ENCODE results near the gene SLC25A26. TPM values are rescaled to one million over a fixed set of nuclear protein-coding genes. Genes with fewer than 3 reads are reported as not detected.
"Not testable (repeated sequence)": the region's sequence is repeated elsewhere in the genome, so short reads cannot be mapped to it uniquely, and the experiment has no call there.

Gene SLC25A26
- total RNA-seq, 1 donor from 2014 or later = 20.7 TPM

DNA sequence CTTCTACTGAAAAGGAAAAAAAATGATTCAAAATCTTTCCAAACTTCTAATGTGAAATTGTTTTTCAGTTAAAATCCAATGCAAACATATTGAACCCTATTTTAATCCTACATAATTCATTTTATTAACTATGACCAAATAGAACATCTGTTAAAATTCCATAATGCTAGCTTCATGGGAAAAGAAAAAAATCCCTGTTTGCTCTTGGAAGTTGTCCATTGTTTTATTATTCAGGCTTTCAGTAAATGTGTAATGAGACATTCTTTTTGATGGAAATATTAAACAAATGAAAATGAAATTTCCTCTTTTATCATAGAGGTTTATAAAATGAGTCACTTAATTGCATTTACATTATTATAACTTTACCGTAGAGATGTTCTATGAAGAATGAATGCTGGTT lies 49.5 kb downstream of the SLC25A26 start:
- no peak for DNase-seq (ENCODE audit: low read depth)

DNA sequence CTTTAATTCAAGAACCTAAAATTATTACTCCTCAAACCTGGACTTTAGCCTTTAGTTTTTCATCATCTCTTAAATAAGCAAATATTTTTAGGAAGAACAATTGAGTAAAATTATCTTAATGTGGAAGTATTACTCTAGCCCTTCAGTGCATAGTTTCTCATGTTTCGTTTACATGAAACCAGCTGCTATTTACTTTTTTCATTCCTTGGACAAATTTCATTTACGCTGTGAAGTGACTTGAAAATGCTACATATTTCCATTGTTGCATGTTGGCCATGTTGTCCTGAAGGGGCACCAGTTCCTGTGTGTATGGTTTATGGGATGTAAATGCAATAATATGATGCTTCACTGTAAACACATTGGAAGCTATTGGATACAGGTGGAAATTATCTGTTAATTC lies 49.9 kb downstream of the SLC25A26 start:
- no peak for DNase-seq (ENCODE audit: low read depth)

DNA sequence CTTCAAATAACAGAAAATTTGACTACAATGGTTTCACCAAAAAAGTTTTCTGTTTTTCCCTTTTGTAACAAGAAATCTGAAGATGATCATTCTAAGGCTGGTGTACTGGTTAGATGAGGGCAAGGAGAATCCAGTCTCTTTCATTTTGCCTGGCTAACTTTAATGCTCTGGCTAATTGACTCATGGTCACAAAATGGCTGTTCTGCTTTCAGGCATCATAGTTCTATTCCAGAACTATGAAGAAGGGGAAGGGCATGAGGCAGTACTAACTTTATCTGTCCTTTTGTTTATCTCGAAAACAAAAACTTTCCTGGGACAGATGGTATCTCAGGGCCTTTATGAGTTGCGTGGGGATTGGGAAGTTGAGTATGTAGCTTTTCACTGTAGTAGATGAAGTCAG lies 50.4 kb downstream of the SLC25A26 start:
- DNase-seq (ENCODE audit: low read depth) = no peak

DNA sequence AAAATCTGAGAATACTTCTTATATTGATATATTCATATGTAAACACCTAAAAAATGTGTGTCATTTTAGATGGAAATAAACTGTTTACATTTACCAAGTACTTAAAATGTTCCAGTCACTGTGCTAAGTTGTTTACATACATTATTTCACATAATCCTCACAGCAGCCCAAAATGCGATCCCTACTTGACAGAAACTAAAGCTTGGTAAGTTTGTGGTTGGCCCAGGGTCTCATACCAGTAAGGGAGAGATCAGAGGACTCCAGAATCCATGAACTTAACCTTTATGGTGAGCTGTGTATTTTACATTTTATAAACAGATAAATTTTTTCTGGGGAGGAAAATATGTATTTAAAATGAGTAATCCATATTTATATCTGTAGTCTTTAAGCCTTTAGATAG lies 51.2 kb downstream of the SLC25A26 start:
- DNase-seq (ENCODE audit: low read depth) = no peak

DNA sequence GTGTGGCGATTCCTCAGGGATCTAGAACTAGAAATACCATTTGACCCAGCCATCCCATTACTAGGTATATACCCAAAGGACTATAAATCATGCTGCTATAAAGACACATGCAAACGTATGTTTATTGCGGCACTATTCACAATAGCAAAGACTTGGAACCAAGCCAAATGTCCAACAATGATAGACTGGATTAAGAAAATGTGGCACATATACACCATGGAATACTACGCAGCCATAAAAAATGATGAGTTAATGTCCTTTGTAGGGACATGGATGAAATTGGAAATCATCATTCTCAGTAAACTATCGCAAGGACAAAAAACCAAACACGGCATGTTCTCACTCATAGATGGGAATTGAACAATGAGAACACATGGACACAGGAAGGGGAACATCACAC lies 54.0 kb downstream of the SLC25A26 start:
- DNase-seq (ENCODE audit: low read depth) = not testable (repeated sequence)

DNA sequence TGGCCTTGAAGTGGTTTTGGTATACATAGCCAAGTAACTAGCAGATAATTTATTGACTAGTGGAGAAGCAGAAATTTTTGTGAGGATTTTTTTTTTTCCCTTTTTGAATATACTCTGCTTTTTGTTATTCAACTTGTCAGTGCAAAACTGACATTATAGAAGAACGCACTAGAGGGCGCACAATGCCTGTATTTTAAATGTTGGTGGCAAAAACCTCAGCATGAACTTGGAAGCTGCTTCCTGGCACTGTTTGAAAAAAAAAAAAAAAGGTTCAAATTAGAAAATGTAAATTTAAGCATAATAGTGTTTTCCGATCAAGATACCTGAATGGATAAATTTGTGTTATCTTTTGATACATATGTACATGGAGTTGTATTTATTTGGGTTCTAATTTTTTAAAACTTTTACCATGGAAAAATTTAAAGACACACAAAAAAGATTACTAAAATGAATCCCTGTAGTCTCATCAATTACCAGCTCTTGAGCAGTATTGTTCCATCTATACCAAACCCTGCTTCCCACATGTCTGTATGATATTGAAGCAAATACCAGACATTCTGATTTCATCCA lies 56.0 kb downstream of the SLC25A26 start:
- peak; percentile 73 for DNase-seq (ENCODE audit: low read depth)

DNA sequence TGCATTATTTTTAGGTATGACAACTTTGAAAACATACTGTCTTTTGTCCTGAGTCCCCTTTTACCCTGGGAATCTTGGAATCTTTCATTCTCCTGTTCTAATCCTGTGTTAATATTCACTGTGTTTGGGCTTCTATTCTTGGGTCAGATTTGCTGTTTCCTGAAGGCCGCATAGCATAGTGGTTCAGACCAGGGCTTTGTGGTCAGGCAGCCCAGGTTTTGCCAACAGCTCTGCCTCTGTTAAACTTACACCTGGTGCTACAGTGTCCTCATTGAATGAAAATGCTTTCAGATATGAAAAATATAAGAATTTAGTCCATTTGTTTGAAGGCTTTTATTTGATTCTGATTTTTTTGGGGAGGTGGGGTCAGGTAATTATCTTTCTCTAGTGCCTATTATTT lies 58.4 kb downstream of the SLC25A26 start:
- DNase-seq (ENCODE audit: low read depth) = no peak

DNA sequence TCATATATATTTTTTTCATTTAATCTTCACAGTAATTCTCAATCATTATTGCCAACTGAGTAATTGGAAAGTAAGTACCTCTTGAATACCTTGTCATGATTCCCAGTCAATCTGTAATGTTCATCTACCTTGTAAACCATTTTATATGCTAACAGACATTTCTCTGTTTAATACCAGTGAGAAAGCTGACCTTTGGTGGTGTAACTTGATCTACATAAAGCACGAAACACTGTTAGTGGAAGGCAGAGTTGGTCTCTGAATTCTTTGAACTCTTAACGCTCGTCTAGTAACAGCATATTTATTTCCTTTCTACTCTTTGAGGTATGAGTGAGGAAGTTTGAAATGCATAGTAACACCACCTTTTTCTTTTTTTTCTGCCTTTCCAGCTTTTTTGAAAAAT lies 59.5 kb downstream of the SLC25A26 start:
- DNase-seq (ENCODE audit: low read depth) = no peak

DNA sequence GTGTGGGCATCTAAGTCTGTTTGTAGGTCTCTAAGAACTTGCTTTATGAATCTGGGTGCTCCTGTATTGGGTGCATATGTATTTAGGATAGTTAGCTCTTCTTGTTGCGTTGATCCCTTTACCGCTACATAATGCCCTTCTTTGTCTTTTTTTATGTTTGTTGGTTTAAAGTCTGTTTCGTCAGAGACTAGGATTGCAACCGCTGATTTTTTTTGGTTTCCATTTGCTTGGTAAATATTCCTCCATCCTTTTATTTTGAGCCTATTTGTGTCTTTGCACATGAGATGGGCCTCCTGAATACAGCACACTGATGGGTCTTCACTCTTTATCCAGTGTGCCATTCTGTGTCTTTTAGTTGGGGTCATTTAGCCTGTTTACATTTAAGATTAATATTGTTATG lies 71.1 kb downstream of the SLC25A26 start:
- not testable (repeated sequence) for DNase-seq (ENCODE audit: low read depth)

DNA sequence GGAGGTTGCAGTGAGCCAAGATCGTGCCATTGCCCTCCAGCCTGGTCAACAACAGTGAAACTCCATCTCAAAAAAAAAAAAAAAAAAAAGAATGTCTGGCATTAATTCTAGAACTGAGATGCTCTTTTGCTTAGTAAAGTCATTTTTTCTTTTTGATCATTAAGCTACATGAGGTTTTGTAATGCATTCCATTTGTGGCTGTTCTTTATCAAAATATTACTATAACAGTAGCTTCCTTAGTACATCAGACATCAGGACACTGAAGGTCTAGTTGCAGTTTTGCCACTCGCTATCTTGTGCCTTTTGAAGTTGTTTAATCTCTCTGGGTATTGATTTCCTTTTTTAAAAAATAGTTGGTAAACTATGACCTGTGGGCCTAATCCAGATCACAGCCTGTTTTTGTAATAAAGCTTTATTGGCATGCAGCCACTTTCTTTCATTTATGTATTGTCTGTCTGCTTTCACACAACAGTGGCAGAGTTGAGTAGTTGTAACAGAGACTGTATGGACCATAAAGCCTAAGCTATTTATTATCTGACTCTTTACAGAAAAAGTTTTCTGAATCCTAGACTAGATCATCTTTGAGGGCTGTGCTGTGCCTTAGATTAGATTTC lies 76.6 kb downstream of the SLC25A26 start:
- peak; percentile 16 for DNase-seq (ENCODE audit: low read depth)

DNA sequence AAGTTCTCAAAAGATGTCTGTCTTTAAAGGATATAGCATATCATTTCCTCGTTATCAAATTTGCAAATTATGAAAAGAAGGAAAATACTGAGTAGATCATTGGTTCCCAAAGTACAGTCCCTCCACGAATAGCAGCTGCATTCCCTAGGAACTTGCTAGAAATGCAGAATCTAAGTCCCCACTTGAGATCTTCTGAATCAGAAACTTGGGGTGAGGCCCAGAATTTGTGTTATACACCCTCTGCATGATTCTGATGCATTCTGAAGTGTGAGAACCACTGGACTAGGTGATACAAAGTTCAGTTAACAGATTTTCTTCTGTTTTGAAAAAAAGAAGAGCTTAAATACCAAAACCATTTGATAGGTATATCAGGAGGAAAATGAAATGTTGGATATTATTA lies 77.1 kb downstream of the SLC25A26 start:
- DNase-seq (ENCODE audit: low read depth) = peak; percentile 33

DNA sequence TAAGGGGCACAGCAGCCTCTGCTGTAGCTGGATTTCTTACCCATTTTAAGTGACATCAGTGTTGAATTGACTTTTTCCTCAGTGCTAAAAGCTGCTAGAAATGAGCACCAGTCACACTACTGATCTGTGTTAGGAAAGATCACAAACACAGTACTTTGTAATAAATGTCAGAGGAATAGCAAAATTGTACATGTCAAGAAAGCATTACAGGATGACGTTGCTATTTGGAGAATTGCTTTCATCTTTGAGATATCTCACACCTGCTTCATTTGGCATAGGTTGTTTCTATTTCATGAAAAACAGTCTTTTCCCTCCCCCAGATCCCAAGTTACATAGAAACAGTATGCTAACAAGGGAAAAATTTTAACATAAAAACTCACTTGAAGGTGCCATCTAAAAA lies 77.8 kb downstream of the SLC25A26 start:
- no peak for DNase-seq (ENCODE audit: low read depth)

DNA sequence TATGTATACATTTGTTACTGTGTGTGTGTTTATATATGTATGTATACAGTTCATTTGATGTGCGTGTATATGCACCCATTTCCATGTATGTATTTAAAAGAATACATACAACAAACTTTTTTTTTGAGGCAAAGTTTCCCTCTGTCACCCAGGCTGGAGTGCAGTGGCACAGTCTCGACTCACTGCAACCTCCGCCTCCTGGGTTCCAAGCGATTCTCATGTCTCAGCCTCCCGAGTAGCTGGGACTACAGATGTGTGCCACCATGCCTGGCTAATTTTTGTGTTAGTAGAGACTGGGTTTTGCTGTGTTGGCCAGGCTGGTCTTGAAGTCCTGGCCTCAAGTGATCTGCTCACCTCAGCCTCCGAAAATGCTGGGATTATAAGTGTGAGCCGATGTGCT lies 78.3 kb downstream of the SLC25A26 start:
- not testable (repeated sequence) for DNase-seq (ENCODE audit: low read depth)

DNA sequence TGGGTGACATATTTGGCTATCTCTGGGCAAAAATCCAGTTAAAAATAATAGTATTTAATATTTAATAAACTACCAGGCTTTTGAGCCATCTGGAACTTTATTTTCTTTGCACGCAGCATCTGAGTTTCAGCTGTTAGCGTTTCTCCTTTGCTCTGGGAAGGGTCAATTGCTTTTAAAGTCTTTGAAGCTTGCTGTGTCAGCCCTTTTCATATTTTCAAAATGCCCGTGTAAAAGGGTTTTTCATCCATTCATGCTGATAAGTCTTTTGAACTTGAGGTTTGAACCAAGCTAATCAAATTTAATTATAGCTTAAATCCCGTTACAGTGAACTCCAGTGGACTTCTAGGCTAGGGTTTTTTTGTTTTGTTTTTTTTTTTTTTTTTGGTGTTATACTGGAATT lies 79.1 kb downstream of the SLC25A26 start:
- no peak for DNase-seq (ENCODE audit: low read depth)

DNA sequence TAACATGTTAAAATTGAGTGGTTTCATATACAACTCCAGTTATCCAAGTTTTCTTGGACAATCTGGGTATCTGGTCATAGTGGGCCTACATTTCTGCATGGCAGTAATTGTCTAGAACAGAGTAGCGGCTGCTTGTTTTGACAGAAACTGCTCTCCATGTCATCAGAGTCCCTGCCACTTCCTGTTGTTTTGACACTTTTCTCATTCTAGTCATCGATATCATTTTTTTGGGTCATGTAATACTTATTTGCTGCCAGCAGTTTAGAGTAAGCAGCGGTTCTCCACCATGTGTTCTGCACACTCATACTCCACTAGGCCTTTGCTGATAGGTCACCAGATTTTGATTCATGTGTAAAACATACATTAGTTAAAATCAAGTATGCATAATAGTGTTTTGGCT lies 81.5 kb downstream of the SLC25A26 start:
- DNase-seq (ENCODE audit: low read depth) = no peak

DNA sequence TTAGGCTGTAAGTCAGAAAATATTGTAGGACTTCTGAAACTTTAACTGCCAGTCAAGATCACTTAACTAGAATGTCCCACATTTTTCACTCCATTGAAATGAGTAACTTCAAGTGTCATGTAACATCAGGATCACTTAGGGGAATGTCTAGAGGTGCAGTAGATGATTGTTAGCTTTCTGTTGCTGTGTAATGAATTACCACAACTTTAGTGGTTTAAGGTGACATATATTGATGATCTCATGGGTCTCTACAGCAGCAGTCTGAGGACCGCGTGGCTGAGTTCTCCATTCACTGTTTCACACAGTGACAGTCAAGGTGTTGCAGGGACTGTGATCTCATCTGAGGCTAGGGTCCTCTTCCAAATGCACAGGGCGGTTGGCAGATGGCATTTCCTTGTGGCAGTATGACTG lies 82.7 kb downstream of the SLC25A26 start:
- peak; percentile 65 for DNase-seq (ENCODE audit: low read depth)

DNA sequence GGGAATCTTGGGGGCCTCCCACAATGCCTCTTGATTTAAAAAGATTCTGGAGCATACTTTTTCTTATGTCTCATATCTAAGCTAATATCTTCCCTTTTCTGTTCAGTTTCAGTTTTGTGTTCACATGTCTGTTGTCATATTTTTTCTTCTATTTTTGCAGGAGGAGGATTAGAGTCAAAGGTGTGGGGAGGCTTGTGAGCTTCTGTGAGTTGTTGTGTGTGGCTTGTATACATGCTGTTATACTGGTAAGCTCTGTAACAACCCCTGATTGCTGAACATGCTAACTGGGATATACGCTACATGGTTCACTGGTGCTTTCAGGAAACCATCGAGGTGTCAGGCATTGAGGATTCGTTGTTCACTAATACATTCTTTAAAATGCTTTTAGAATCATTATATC lies 83.5 kb downstream of the SLC25A26 start:
- no peak for DNase-seq (ENCODE audit: low read depth)

DNA sequence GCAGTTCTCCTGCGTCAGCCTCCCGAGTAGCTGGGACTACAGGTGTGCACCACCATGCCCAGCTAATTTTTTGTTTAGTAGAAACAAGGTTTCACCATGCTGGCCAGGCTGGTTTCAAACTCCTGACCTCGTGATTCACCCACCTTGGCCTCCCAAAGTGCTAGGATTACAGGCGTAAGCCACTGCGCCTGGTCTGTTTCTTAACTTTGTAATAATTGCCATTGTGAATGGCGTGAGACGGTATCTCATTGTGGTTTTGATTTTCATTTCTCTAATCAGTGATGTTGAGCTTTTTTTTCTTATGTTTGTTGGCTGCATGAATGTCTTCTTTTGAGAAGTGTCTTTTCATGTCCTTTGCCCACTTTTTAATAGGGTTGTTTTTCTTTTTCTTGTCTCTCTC lies 85.3 kb downstream of the SLC25A26 start:
- DNase-seq (ENCODE audit: low read depth) = not testable (repeated sequence)

DNA sequence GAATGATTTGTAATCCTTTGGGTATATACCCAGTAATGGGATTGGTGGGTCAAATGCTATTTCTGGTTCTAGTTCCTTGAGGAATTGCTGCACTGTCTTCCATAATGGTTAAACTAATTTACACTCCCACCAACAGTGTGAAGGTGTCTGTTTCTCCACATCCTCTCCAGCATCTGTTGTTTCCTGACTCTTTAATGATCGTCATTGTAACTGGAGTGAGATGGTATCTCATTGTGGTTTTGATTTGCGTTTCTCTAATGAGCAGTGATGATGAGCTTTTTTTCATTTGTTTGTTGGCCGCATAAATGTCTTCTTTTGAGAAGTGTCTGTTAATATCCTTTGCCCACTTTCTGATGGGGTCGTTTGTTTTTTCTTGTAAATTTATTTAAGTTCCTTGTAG lies 86.2 kb downstream of the SLC25A26 start:
- not testable (repeated sequence) for DNase-seq (ENCODE audit: low read depth)

DNA sequence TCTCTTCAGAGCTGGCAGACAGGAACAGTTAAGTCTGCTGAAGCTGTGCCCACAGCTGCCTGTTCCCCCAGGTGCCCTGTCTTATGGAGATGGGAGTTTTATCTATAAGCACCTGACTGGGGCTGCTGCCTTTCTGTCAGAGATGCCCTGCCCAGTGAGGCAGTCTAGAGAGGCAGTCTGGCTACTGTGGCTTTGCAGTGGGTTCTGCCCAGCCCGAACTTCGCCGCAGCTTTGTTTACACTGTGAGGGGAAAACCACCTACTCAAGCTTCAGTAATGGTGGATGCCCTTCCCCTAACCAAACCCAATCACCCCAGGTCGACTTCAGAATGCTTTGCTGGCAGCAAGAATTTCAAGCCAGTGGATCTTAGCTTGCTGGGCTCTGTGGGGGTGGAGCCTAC lies 91.2 kb downstream of the SLC25A26 start:
- no peak for DNase-seq (ENCODE audit: low read depth)

DNA sequence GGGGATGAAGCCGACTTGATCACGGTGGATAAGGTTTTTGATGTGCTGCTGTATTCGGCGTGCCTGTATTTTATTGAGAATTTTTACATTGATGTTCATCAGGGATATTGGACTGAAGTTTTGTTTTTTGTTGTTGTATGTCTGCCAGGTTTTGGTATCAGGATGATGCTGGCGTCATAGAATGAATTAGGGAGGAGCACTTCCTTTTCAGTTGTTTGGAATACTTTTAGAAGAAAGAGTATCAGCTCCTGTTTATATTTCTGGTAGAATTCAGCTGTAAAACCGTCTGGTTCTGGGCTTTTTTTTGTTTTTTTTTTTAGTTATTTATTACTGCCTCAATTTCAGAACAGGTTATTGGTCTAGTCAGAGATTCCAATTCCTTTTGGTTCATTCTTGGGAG lies 93.7 kb downstream of the SLC25A26 start:
- DNase-seq (ENCODE audit: low read depth) = no peak

DNA sequence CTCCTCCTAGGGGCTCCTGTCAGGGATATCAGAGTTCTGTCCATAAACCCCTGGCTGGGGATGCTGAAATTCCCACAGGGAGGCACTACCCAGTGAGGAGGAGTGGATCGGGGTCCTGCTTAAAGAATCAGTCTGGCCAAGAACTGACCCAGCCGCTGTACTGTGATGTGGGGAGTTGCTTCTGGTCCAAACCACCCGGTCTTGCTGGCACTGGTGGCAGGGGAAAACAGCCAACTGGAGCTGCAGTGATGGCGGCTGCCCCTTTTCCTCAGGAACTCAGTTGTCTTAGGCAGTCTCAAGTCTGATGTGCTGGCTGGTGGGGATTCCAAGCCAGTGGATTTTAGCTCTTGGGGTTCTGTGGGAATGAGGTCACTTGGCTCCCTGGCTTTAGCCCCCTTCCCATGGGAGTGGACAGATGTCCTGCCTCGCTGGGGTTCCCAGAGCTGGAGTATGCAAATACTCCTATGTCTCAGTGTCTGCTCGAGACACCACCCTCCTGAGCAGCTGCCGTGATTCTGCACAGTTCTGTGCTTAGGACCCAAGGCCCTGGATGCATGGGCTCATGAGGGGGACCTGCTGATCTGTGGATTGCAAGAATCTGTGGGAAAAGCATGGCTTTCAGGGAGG lies 97.1 kb downstream of the SLC25A26 start:
- DNase-seq (ENCODE audit: low read depth) = no peak

DNA sequence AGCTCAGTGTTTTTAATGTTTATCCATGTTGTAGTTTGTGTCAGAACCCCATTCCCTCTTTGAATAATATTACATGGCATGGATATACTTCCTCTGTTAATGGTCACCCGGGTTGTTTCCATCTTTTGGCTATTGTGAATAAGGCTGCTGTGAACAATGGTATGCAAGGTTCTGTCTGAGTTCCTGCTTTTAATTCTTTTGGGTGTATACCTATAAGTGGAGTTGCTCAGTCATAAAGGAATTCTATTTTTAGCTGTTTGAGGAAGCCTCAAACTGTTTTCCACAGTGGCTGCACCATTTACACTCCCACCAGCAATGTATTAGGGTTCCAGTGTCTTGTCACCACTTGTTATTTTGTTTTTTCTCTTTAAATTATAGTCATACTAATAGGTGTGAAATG lies 99.6 kb downstream of the SLC25A26 start:
- DNase-seq (ENCODE audit: low read depth) = no peak

DNA sequence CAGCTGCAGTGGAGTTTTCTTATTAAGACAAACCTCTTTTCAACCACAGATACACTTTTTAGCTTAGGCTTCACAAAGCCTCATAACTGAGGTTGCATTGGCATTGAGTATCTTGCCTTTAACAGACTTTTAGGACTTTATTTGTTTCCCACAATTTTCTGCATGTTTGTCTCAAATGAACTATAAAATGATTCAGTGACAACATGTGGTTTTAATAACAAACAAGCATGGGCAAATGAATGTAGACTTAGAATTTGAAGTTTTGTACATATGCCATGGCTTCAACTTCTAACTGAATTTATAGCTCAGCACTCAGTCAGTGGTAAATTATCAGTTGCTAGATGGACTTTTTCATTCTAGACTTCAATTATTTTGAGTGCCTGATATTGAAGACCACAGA lies 101.6 kb downstream of the SLC25A26 start:
- DNase-seq (ENCODE audit: low read depth) = no peak
